DMS114 treated with DMSO at 0.1 percent for 48 hours (cell line): ENCODE measurements around the gene DDIT3.

Source experiments
- DNase-seq: peaks from one replicate; lab custom pipeline; 2025; ENCODE audit not compliant: unreplicated experiment; lab: John Stamatoyannopoulos, UW

DDIT3 gene

DNA sequence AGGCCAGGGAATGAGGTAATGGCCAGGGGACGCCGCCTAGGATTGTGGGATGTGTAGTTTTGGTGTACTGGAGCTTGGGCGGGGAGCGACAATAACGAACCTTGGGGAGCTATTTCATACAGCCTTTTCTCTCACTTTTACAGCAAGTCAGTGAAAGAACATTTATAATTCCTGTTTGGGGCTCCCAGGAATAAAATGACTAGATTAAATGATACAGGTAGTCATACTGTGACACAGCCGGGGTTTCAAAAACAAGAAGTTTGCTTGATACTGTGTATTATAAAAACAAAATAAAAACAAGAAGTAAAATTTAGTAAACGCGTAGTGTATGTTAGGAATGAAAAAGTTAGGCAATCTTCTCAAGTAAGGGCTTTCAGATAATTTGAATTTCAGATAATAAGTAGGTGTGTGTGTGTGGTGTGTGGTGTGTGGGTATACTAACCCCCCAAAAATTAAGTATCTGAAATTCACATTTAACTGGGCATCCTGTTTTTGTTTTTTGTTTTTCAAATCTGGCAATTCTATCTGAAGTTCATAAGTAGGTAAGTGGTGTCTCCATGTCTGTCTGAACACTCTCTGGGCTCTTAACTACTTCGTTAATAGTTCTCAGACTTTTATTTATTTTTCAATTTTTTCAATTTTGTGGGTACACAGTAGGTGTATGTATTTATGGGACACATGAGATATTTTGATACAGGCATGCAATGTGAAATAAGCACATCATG, 27.1 kb upstream of the DDIT3 start:
- DNase-seq = no peak

DNA sequence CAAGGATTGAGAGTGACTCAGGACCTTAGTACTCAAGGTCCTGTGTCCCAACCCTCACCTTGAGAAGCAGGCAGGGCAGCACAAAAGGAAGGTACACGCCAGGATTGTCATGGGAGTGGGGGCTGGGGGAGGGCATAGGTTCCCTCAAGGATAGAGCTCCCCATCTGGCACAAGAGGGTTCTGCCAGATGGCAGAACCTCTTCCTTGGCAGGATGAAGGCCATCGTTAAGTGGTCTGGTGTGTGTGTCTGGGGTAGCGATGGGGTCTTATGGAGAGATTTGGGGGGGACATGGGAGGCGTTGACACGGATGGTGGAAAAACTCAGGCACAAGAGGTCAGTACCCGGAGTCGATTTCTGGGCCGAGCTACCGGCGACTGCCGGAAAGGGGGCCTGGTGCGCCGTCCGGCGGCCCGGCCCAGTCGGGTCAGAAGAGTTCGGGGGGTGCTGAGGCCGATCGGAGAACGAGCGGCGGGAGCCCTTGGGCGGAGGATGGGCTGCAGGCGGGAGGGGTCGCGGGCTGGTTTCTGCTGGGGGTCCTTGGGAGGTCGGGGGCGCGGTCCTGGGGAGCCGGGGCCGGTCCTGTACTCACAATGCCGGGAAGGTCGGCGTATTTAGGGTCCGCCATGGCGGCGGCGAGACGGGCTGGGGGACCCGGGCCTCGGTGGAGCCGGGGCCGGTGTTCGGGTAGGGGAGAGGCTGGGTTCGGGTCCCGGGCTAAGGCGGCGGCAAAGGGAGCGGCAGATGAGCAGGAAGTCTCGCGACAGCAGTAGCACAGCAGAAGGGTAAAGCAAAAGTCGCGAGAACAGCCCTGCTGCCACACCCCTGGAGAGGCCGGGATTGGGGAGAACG, 26.3 kb upstream of the DDIT3 start, which contains the start of gene DCTN2:
Gene DCTN2, minus strand, starts transcription at position 755 of the 850 bp plus-strand sequence. Its CDS starts 129 bp downstream, at position 626.
- DNase-seq = peak; percentile 99

DNA sequence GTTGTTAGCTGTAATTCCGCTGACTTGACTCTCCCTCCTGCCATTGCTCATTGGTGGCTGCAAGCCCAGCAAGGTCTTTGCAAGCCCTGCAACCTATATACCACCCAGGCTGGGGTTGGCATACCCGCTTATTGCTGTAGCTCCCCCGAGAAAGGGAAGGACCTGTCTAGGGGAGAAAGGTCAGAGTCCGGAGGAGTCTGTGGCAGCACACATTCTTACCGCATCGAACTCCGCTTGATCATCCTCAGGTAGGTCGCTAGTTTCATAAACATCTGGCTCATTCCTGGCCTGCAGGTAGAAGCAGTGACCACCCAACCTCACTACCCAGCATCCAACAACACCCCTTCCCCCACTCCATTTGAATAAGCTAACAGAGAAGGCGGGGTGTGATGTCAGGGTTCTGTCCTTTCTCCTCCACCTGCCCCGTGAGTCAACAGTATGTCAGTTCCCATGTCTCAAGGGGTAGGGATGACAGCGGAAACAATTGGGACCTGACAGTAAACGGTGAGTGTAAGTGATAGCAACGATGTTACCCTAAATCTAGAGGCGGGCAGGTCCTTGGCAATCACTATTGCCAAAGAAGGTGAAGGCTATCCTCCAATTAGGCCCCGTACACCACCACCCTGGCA, 25.6 kb upstream of the DDIT3 start:
- no peak for DNase-seq

DNA sequence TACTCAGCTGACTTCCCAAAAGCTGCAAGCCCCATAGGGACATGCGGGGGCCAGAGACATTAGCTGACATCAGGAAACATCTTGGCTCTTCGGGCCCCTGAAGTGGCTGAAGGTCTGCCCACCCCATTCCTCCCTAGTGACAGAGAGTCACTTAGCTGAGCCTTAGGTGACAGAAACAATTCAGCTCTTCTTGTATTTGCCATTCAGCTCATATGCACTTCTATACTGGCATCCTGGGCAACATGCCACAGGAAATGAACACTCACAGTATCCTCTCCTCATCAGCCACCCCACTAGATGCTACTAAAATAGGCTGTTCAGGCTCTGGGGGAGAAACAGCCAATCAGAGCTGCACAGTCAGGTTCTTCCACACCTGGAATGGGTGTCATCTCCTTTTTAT, 23.3 kb upstream of the DDIT3 start:
- DNase-seq = no peak

DNA sequence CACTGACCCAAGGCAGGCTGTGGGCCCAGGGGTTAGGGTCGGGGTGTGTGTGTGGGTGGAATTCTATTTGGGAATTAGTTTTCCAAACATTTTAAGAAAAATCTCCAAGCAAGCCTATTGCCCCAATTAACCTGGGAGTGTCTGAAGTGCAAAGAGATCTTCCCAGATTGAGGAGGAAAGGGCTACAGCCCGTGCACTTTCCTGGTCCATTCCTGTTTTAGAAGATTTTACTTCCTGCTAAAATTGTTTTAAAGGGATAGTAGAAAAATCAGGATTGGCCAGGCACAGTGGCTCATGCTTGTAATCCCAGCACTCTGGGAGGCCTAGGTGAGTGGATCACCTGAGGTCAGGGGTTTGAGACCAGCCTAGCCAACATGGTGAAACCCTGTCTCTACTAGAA, 21.4 kb upstream of the DDIT3 start:
- no peak for DNase-seq

DNA sequence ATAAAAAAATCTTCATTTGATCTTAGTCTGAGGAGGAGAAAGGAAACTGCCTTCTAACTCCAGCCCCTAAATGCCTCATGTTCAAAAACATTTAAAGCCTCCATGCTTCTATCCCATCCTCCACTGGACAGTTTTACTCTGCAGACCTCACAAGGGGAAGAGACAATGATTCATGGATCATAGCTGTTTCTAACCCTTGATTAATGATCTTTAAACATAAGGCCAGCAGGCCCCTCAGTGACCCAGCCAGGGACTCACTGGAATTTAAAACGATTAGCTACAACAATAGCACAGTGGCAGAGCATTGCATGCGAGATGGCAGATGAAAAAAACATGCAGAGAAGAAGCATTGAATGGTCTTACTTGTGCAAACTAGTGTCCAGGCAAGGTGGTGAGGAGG, 20.7 kb upstream of the DDIT3 start:
- no peak for DNase-seq

DNA sequence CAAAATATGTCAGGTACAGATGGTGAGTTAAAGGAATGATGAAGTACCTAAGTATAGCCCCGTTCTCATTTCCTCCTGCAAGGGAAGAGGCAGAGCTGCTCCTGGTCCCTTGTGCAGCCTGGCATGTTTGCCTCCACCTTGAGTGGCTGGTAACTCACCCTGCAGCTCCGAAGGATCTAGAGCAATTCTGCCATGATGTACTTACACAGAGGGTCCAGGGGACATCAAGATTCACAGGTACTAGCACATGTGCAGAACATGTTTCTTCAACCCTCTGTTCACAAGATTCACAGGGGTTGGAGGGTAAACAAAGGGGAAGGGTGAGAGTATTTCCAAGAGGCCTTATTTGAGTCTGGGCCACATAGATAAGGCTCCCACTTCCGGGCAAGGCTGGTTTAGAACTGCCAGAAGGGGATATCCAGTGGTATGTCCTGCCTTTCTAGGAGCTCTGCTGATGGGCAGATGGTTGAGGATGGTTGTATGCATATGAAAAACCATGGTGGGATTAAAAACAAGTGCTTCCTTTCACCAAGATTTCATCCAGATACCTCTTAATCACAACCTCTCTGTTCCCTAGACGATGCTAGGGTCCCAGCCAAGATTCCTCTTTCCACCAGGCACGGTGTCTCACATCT, 18.9 kb upstream of the DDIT3 start:
- no peak for DNase-seq

DNA sequence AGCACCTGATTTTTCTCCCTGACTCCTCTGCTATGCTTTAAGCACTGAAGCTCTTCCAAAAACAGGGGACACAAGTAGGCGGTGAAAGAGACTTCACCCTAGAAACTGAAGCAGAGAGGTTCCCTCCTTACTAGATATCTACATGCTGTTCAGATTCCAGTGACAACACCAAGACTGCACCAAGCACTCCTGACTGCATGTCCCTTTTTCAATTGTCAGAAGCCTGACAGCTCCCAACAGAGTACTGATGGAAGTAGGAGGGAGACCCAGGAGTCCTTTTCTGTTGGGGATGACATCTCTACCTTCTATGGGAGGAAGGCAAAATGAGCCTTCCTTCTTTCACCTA, 16.3 kb upstream of the DDIT3 start:
- DNase-seq = no peak

DNA sequence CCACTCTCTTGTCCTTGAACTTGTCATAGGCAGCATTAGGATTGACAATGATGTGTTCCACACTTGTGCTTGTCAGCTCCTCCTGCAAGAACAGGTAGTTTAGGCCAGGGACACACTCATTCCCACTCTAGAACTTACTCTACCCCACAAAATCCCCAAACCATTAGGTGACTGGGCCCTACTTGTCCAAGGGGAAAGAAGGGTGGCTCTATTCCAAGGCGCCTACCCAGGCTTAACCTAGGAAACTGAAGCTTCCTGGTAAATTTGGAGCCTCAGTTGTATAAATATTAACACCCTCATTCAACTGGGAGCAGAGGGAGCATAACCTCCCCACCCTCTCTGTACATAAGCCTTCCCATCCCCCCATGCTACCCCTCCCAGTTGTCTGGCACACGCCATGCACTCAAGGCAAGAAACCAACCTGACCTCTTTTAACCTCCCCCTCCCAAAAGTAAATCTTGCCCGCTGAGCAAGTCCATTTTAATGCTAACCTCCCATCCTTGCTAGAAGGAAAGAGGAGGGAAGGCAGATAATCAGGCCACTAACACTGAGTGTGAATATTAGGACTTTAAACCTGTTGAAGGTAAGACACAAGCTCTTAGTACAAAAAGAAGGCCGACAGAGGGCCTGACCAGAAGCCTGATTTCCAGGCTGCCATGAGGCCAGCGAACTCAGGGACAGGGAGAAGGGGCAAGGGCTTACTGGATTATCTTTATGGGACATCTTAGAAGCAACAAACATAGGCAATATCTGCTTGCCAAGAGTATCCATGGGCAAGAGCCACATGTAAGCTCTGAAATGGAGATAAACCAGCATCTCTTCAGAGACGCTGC, 15.7 kb upstream of the DDIT3 start:
- DNase-seq = no peak

DNA sequence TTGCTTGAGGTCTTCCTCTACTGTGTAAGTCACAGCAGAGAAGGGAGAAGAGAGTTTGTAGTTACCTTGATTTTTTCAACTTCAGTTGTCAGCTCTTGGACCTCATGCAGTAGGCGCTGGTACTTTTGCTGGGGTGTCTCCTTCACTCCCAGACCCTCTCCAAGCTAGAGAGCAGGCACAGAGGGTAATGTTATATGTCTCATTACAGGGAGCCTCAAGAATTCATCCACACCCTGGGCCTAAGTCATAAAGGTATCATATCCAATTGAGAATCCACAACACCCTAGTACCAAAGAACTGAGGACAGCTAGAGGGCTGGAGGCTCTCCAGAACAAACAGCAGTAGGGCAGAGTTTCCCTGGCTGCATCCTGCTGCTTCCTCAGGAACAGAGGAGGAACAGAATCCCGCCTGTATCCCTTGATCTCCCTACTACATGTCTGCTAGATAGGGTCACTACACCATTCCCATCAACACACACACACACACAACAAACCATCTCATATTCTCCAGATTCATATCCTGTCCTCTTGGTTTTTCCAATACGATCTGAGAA, 14.8 kb upstream of the DDIT3 start:
- DNase-seq = no peak

DNA sequence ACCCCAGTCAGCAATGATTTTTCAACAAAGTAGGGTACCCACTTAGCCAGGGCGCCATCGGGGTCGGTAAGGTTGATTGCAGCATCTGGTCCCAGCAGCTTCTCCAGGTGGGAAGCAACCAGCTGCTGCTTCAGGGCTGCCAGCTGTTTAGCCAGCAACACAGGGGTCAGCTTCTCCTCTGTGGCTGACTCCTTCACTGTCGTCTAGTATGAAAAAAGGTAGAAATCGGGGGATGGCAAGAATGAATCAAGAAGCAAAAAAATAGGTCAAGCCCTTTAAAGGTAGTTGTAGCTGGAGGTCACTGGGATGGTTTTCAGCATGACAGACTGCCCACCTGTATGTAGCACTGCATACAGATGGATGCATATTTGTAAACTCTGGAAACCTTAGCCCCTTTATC, 13.9 kb upstream of the DDIT3 start:
- no peak for DNase-seq

DNA sequence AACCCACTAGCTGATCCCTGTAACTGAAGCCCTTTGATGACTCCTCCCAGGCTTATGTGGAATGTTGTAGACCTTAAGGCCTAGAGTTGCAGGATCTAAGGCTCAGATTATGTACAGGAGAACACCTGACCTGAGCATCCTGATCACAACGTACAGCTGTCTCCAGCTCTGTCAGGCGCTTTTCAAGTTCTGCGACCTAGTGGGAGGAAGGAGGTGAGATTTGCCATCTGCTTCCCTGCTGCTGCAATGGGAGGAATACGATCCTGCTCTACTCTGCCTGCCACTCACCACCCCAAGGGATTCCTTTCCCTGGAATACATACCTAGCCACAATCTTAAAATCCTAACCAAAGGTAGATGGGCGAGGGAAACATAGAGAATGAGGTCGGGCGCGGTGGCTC, 12.8 kb upstream of the DDIT3 start:
- no peak for DNase-seq

DNA sequence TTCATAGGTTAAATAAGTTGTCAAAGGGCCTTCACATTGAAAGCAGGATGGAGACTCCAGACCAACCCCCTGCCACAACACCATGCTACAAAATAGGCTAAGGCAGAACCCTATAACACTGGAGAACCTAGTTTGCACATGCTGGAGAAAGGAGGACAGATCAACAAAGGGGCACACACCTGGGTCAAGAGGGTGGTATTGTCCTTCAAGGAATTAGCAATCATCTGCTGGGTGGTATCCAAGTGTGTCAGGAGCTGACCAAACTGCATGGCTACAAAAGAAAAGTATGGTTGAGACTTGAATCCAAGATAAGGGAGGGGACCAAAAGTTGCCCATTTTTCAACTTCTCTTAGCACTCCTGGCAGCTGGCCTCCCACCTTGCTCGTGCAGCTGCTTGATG, 11.5 kb upstream of the DDIT3 start:
- DNase-seq = no peak

DNA sequence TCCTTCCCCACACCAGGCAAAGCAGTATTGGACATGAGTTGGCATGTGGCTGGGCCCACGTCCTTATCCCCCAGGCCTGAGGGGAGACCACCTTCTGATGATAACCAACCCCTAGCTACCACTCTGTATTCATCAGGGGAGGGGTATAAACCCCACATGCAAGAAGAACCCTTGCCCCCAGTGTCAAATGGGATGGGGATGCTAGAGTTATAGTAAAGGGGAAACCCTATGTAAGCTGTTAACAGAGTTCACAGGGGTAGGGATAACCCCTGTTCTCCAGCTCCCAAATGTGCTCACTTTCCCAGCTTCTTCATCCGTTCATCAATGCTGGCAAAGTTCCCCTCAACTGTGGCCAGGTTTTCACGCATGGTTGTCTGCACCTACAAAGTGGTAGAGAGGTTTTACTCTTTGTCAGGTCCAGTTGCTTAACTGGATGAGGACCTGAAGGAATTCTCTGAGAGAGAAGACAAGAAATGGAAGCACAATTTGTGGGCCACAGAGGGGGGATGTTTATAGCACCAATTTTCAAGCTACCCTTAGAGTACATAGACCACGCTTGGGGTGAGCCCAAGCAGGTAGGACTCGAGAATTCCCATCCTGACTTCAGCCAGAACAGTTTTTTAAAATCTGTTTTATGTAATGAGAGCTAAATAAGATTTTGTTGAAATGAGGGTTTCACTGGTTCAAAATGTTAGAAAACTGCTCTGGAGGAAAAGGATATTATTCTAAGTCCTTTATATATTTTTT, 10.3 kb upstream of the DDIT3 start:
- DNase-seq = no peak

DNA sequence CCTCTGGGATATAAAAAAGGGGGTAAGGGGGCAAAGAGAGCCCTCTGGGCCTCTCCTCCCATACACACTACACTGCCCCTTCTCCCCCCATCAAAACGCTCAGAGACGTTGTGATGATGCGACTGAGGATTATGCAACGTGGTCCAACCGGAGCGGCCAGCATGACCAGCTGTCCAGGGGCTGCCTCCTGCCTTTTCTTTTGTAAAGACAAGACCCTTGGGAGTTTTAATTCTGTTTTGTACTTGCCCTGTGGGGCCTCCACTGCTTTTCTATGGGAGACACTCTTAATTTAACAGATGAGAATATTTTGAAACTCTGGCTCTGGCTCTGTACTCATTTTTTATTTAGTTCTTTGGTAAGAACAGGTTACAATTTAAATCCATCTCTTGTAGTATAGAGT, 9.5 kb upstream of the DDIT3 start:
- no peak for DNase-seq

DNA sequence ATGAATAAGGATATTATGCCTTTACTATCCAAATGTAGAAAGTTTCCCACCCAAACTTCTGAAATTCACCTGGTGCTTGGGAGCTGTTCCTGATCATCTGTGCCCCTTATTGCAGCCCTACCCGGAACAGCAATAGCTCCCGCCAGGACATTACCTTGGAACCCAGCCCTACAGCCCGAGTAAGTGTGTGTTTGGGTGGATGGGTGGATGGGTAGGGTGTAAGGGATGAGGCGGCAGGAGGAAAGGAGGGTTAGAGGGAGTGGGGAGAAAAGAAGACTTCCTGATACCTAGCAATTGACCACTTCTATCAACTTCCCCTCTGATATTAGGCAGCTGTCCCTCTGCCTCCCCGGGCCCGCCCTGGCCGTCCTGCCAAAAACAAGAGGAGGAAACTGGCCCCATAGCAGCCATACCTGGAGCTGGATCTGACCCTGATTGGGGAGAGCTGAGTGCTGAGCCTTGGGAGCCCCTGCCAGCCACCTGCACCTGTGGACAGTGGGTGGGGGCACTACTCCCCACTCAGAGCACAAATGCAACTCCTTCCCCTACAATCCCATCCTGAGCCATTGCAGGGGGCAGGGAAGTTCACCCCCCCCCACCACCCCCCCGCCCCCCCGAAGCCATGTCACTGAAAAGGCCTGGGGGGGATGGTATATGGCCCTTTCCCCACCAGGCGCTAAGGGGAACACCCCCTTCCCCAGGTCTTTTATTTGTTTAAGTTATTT, 8.7 kb upstream of the DDIT3 start:
- no peak for DNase-seq

DNA sequence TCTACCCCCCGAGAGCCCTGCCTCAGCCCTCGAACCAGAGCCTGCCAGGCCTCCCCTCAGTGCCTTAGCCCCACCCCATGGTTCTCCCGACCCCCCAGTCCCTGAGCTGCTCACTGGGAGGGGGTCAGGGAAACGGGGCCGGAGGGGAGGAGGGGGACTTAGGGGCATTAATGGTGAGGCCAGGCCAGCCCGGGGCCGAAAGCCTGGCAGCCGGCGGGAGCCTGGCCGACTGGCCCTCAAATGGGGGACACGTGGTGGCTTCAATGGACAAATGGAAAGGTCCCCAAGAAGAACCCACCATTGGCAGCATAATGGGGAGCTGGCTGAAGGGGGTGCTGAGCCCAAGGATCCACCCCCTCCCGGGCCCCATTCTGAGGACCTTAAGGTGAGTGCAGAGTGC, 7.9 kb upstream of the DDIT3 start:
- DNase-seq = no peak

DNA sequence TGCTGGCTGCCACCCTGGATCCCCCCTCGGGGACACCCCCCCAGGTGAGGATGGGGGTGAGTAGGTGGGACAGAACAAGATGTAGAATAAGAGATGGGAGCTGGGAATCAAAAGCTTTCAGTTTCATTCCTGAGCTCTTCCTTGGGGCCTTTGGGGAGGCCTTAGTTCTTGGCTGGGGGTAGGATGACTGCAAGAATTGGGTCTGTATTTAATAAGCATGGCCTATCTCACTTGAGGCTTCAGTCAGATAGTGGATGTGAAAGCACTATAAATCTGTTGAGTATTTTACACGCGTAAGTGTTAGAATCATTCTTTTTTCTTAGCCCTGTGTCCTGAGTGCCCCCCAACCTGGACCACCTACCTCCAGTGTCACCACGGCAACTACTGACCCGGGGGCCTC, 6.9 kb upstream of the DDIT3 start:
- no peak for DNase-seq

DNA sequence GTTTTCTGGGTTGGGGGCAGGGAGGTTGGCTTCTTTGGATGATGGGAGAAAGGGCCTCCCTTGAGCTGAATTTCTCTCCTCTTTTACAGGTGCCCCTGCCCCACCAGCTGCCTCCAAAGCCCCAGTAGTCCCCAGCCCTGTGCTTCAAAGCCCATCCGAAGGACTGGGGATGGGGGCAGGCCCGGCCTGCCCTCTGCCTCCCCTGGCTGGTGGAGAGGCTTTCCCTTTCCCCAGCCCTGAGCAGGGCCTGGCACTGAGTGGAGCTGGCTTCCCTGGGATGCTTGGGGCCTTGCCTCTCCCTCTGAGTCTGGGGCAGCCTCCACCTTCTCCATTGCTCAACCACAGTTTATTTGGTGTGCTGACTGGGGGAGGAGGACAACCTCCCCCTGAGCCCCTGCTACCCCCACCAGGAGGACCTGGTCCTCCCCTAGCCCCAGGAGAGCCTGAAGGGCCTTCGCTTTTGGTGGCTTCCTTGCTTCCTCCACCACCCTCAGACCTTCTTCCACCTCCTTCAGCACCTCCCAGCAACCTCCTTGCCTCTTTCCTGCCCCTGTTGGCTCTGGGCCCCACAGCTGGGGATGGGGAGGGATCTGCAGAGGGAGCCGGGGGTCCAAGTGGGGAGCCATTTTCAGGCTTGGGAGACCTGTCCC, 6.3 kb upstream of the DDIT3 start:
- no peak for DNase-seq
